Loucy (cell line): Measurements from ENCODE around the gene HUNK.

ENCODE experiments used
- CTCF ChIP-seq: fragments of 200-600 bp; sonication (generic); conservative IDR thresholded peaks from 2 replicates; pipeline ENCODE4 v1.5.1; 2014; ENCODE audit warnings: mild to moderate bottlenecking, antibody characterized with exemption, low read length
- EZH2phosphoT487 ChIP-seq: fragments of 200-600 bp; IDR thresholded peaks from 2 replicates; pipeline ENCODE4 v1.6.1; 2018; ENCODE audit warnings: antibody characterized with exemption, mild to moderate bottlenecking, moderate library complexity, borderline replicate concordance

- TF ChIP-seq CTCF (no peak), EZH2phosphoT487 (no peak)
Observed at GRCh38 chr21:31923756-31924155, 50.9 kb downstream of the HUNK start.
